ENCODE results near the gene USB1.

- TF ChIP-seq CTCF (IDR thresholded peaks at IDR 0.05; ENCODE audit: poor library complexity): no peak
- no peak for TF ChIP-seq EZH2phosphoT487 (IDR thresholded peaks at IDR 0.05; ENCODE audit: low read depth, severe bottlenecking, unreplicated experiment)
Observed at GRCh38 chr16:58009856-58010416, 8.7 kb downstream of the USB1 start.
